GM18505 (cell line): ENCODE measurements around the gene CMTM5.

Source experiments
- ATAC-seq: cut with Tn5 transposase; IDR thresholded peaks from one replicate; pipeline ENCODE4 v1.9.1; 2021; ENCODE audit not compliant: unreplicated experiment
- POLR2A ChIP-seq: IDR thresholded peaks from 4 replicates; pipeline ENCODE4 v1.6.1; 2011; ENCODE audit warnings: borderline replicate concordance; ENCODE audit not compliant: insufficient read depth, insufficient read length; ENCODE audit errors: extremely low read depth

CMTM5 gene

GRCh38 chr14:23377198-23377550, 328 bp downstream of the CMTM5 start:
- ATAC-seq: no peak
- no peak for TF ChIP-seq POLR2A

- no peak for ATAC-seq
- no peak for TF ChIP-seq POLR2A
These were observed 1.0 kb downstream of the CMTM5 start for GRCh38 chr14:23377573-23378563.

GRCh38 chr14:23378612-23379220, 1.9 kb downstream of the CMTM5 start:
- TF ChIP-seq POLR2A: no peak
- no peak for ATAC-seq

DNA sequence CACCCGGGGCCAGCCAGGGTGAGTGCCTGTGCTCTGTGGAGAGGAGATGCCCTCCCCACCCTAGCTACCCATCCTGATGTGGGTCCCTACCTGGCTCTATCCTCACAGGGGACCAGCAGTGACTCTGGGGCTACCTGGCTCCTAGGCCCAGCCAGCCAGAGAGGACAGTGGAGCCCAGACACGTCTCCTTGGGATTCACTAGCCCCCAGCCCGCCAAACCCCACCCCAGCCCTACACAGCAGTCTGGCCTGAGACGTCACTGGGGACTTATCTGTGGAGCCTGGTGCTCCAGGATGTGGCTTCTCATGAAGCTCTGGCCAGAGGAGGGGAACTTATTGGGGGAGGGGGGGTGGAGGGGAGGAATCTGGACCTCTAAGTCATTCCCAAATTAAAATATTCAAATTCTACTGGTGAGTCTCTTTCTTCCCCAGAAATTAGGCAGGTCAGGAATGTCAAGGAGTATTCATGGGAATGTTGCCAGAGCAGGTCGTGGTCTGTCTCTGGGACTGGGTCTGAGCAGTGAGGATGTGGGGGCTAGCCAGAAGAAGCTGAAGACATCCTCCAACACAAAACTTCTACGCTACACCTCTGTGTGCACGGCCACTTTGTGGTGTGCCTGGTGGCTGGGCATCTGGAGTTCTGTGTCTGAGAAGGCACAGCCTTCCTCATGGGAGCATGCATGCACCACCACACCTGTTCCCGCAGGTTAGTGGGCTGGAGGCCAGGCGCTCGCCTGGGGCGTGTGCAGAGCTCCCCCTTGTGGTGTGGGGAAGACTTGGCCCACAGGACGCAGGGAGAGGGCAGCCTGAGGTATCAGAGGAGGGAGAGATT, 2.7 kb downstream of the CMTM5 start:
- ATAC-seq: no peak
- TF ChIP-seq POLR2A: no peak

GRCh38 chr14:23380197-23380914, 3.5 kb downstream of the CMTM5 start:
- no peak for TF ChIP-seq POLR2A
- ATAC-seq: no peak

- TF ChIP-seq POLR2A: no peak
- ATAC-seq: no peak
These were observed 4.1 kb downstream of the CMTM5 start for GRCh38 chr14:23380976-23381375.

GRCh38 chr14:23381871-23382270, 5.0 kb downstream of the CMTM5 start:
- no peak for TF ChIP-seq POLR2A
- ATAC-seq: no peak

GRCh38 chr14:23382276-23382675, 5.4 kb downstream of the CMTM5 start:
- no peak for TF ChIP-seq POLR2A
- no peak for ATAC-seq

- ATAC-seq: no peak
- TF ChIP-seq POLR2A: no peak
These were observed 6.0 kb downstream of the CMTM5 start for GRCh38 chr14:23382731-23383440.

DNA sequence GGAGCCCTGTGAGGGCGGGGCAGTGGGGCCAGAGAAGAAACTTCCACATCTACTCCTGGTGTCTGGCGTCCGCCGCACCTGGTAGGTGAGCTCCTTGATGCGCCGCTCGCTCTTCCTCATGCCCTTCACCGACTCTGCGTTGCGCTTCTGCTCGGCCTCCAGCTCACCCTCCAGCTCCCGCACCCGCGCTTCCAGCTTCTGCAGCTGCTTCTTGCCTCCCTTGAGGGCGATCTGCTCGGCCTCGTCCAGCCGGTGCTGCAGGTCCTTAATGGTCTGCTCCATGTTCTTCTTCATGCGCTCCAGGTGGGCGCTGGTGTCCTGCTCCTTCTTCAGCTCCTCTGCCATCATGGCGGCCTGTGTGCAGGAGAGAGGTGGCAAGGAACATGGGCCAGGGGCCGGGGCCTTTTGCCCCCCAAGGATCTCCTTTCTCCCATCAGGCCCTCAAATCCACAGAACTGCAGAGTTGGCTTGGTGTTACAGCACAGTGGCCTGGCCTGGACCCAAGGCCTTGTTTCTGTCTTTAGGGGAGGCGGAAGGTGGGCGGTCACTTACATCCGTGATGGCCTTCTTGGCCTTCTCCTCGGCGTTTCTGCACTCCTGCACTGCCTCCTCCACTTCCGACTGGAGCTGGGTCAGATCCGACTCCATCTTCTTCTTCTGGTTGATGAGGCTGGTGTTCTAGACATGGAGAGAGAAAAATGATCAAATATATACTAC, 7.7 kb downstream of the CMTM5 start:
- no peak for TF ChIP-seq POLR2A

GRCh38 chr14:23385244-23385641, 8.4 kb downstream of the CMTM5 start:
- no peak for TF ChIP-seq POLR2A
- no peak for ATAC-seq

More for the DNA sequence above, 7.7 kb downstream of the CMTM5 start:
- ATAC-seq: no peak
